GM23338 (cell line): Measurements from ENCODE around the gene BORCS8. TPM values are rescaled to one million over a fixed set of nuclear protein-coding genes. Genes with fewer than 3 reads are reported as not detected.

Source experiments
- ATAC-seq: fragments of 200-7000 bp; cut with Tn5 transposase; 3 replicates; pipeline ENCODE4 v1.9.1; 2020
- DNase-seq: peaks from one replicate; pipeline ENCODE4 v3.0.0-alpha.2; 2015; ENCODE audit warnings: low spot score
- H2AFZ ChIP-seq: fragments of 200-600 bp; sonication (generic); 2 replicates; pipeline ENCODE4 v1.8.0; 2016; ENCODE audit warnings: antibody characterized with exemption, mild to moderate bottlenecking, moderate library complexity
- H3F3A ChIP-seq: fragments of 200-600 bp; sonication (generic); replicated peaks from 2 replicates; pipeline ENCODE4 v1.8.0; 2017; ENCODE audit warnings: antibody characterized with exemption, mixed run types, low read depth
- H3K27ac ChIP-seq: fragments of 200-600 bp; sonication (generic); 2 replicates; pipeline ENCODE4 v1.6.1; 2016; ENCODE audit warnings: low read depth
- H3K27me3 ChIP-seq: fragments of 200-600 bp; sonication (generic); 2 replicates; pipeline ENCODE4 v1.8.0; 2016; ENCODE audit warnings: mild to moderate bottlenecking, mixed run types, moderate library complexity; ENCODE audit not compliant: insufficient read depth
- H3K36me3 ChIP-seq: fragments of 200-600 bp; sonication (generic); 2 replicates; pipeline ENCODE4 v1.8.0; 2016; ENCODE audit warnings: mild to moderate bottlenecking; ENCODE audit not compliant: insufficient read depth
- H3K4me1 ChIP-seq: fragments of 200-600 bp; sonication (generic); 2 replicates; pipeline ENCODE4 v1.8.0; 2016; ENCODE audit warnings: mild to moderate bottlenecking, moderate library complexity; ENCODE audit not compliant: insufficient read depth
- H3K4me2 ChIP-seq: fragments of 200-600 bp; sonication (generic); 2 replicates; pipeline ENCODE4 v1.7.1; 2017; ENCODE audit warnings: mixed run types
- H3K4me3 ChIP-seq: fragments of 200-600 bp; sonication (generic); 2 replicates; pipeline ENCODE4 v1.6.1; 2016; ENCODE audit warnings: mixed run types
- H3K79me2 ChIP-seq: fragments of 200-600 bp; sonication (generic); replicated peaks from 2 replicates; pipeline ENCODE4 v1.8.0; 2017; ENCODE audit warnings: mild to moderate bottlenecking; ENCODE audit not compliant: insufficient read depth
- H3K9me2 ChIP-seq: fragments of 200-600 bp; sonication (generic); 2 replicates; pipeline ENCODE4 v1.8.0; 2017; ENCODE audit not compliant: insufficient read depth
- H4K20me1 ChIP-seq: fragments of 200-600 bp; sonication (generic); replicated peaks from 2 replicates; pipeline ENCODE4 v1.8.0; 2017; ENCODE audit warnings: mild to moderate bottlenecking; ENCODE audit not compliant: insufficient read depth
- H3K27ac Mint-ChIP-seq: 2 replicates; pipeline ENCODE4 v1.8.0; 2020; ENCODE audit warnings: inconsistent platforms, mild to moderate bottlenecking, moderate library complexity, mixed read lengths
- H3K27me3 Mint-ChIP-seq: 3 replicates; pipeline ENCODE4 v1.8.0; 2022; ENCODE audit warnings: low read depth, mild to moderate bottlenecking, moderate library complexity, mixed read lengths, inconsistent platforms; ENCODE audit not compliant: insufficient read depth, poor library complexity
- H3K36me3 Mint-ChIP-seq: 3 replicates; pipeline ENCODE4 v1.8.0; 2021; ENCODE audit warnings: low read depth, mild to moderate bottlenecking, inconsistent platforms, moderate library complexity, mixed read lengths
- H3K4me1 Mint-ChIP-seq: 3 replicates; pipeline ENCODE4 v1.8.0; 2020; ENCODE audit warnings: mild to moderate bottlenecking, inconsistent platforms, mixed read lengths
- H3K4me3 Mint-ChIP-seq: 3 replicates; pipeline ENCODE4 v1.8.0; 2021; ENCODE audit warnings: moderate library complexity, mild to moderate bottlenecking, inconsistent platforms, mixed read lengths
- H3K9me3 Mint-ChIP-seq: 3 replicates; pipeline ENCODE4 v1.8.0; 2020; ENCODE audit warnings: moderate library complexity, mild to moderate bottlenecking, inconsistent platforms, mixed read lengths
- CREB1 ChIP-seq: fragments of 250-450 bp; sonication (Bioruptor Pico); IDR thresholded peaks from 2 replicates; pipeline ENCODE4 v1.5.0; 2020; ENCODE audit warnings: low read depth, mild to moderate bottlenecking, moderate library complexity
- EZH2 ChIP-seq: fragments of 200-600 bp; sonication (generic); IDR thresholded peaks from one replicate; pipeline ENCODE4 v1.8.0; 2017; ENCODE audit warnings: antibody characterized with exemption, mild to moderate bottlenecking, low read depth; ENCODE audit not compliant: unreplicated experiment
- EZH2phosphoT487 ChIP-seq: fragments of 200-600 bp; sonication (generic); IDR thresholded peaks from one replicate; pipeline ENCODE4 v1.8.1; 2018; ENCODE audit warnings: antibody characterized with exemption; ENCODE audit not compliant: unreplicated experiment
- JUNB ChIP-seq: IDR thresholded peaks from one replicate; pipeline ENCODE4 v1.6.1; 2016; ENCODE audit warnings: antibody characterized with exemption; ENCODE audit not compliant: unreplicated experiment
- NANOG ChIP-seq: IDR thresholded peaks from 2 replicates; pipeline ENCODE4 v1.6.1; 2016; ENCODE audit warnings: antibody characterized with exemption, borderline replicate concordance
- POLR2AphosphoS5 ChIP-seq: IDR thresholded peaks from 2 replicates; pipeline ENCODE4 v1.6.1; 2016; ENCODE audit warnings: antibody characterized with exemption, low read depth
- STAT1 ChIP-seq: IDR thresholded peaks from one replicate; pipeline ENCODE4 v1.6.1; 2016; ENCODE audit warnings: antibody characterized with exemption; ENCODE audit not compliant: unreplicated experiment
- ZNF114 ChIP-seq: fragments of 250-450 bp; sonication (Bioruptor Pico); IDR thresholded peaks from 2 replicates; pipeline ENCODE4 v1.5.0; 2020; ENCODE audit warnings: mild to moderate bottlenecking, moderate library complexity
- ZNF331 ChIP-seq: fragments of 250-450 bp; sonication (Bioruptor Pico); IDR thresholded peaks from 2 replicates; pipeline ENCODE4 v1.5.0; 2020; ENCODE audit warnings: low read depth, mild to moderate bottlenecking, moderate library complexity
- polyA plus RNA-seq: library from polyadenylated mRNA; unstranded; fragments of >200 nt; fragmentation: Nextera tagmentation; extraction: Ambion mirVana; gene quantifications from 2 replicates; pipeline ENCODE4 v1.2.1, GENCODE V29; 2016
- total RNA-seq: library from RNA; depleted of rRNA; stranded (reverse); fragments of >200 nt; shearing (Covaris generic); gene quantifications from 2 replicates; pipeline ENCODE4 v1.2.3, GENCODE V29; 2014
- TF ChIP-seq, protein P1 (sequence below): IDR thresholded peaks from one replicate; pipeline ENCODE4 v1.6.1; 2018; ENCODE audit warnings: antibody characterized with exemption; ENCODE audit not compliant: unreplicated experiment
- TF ChIP-seq, protein P2 (sequence below), 2 experiments: fragments of 200-600 bp in 1 of 2; sonication (generic) in 1 of 2; conservative IDR thresholded peaks; 2 replicates each; pipeline versions ENCODE4 v1.5.1 to v1.6.1; 2016 to 2017; ENCODE audit warnings: antibody characterized with exemption in 2 of 2, low read depth in 2 of 2, mild to moderate bottlenecking in 2 of 2, moderate library complexity in 1 of 2
- TF ChIP-seq, protein P3 (sequence below): fragments of 250-450 bp; sonication (Bioruptor Pico); IDR thresholded peaks from 2 replicates; pipeline ENCODE4 v1.5.0; 2020; ENCODE audit warnings: mild to moderate bottlenecking, moderate library complexity
- TF ChIP-seq, protein P4 (sequence below): IDR thresholded peaks from 2 replicates; pipeline ENCODE4 v1.6.1; 2016; ENCODE audit warnings: antibody characterized with exemption

The BORCS8 gene
- total and polyA plus RNA-seq, 2 experiments from 2014 or later, result 15.1 to 18.8 TPM

DNA sequence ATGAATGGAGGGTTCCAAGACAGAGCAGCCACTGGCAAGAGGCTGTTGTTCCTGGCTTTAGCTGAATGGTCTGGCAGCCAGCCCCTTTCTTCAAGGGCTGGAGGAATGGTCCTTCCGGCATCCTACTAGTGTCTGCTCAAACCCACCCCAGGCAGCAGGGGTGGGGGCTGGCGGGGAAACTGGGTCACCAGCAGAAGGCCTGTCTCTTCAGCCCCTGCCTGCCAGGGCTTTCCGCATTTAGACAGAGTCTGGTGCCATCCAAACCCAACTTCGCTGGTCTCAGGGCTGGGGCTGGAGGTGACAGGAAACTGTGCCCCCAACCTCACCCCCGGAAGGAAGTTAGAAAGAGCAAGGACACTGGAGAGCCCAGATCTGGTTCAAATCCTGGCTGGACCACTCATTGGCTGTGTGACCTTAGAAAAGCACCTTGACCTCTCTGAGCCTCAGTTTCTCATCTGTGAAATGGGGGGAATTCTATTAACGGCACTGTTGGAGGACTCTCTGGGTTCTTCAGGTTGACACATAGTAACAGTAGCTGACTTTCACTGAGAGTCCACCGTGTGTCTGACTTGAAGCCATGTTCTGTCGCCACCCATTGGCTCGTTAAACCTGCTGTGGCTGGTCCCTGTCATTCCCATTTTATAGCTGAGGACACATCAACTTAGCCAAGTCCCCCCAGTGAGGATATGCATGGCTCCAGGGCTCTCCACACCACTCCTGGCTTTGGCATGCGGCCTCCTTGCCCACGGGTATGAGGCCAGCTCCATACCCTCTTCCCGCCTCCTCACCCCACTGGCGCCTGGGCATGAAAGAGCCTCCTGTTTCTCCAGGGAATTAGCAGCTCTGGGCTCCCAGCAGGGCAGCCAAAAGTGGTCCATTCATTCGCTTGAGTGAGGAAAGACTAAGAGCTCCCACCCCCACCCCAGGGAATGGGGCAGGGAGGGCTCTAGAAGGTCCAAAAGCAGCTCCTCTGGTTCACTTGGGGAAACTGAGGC lies 13.8 kb upstream of the BORCS8 start:
- H3K4me3 Mint-ChIP-seq, result no peak overlapping the region

More for the DNA sequence above, 13.8 kb upstream of the BORCS8 start:
- H3K27ac Mint-ChIP-seq, result no peak overlapping the region
- H3K4me3 ChIP-seq, result no peak overlapping the region
- TF ChIP-seq EZH2phosphoT487 (no peak), CREB1 (no peak), EZH2 (no peak), STAT1 (no peak), ZNF331 (CRISPR knock-in tag) (no peak), NANOG (no peak), JUNB (no peak), ZNF114 (CRISPR knock-in tag) (no peak), POLR2AphosphoS5 (no peak)
- TF ChIP-seq, protein P1, sequence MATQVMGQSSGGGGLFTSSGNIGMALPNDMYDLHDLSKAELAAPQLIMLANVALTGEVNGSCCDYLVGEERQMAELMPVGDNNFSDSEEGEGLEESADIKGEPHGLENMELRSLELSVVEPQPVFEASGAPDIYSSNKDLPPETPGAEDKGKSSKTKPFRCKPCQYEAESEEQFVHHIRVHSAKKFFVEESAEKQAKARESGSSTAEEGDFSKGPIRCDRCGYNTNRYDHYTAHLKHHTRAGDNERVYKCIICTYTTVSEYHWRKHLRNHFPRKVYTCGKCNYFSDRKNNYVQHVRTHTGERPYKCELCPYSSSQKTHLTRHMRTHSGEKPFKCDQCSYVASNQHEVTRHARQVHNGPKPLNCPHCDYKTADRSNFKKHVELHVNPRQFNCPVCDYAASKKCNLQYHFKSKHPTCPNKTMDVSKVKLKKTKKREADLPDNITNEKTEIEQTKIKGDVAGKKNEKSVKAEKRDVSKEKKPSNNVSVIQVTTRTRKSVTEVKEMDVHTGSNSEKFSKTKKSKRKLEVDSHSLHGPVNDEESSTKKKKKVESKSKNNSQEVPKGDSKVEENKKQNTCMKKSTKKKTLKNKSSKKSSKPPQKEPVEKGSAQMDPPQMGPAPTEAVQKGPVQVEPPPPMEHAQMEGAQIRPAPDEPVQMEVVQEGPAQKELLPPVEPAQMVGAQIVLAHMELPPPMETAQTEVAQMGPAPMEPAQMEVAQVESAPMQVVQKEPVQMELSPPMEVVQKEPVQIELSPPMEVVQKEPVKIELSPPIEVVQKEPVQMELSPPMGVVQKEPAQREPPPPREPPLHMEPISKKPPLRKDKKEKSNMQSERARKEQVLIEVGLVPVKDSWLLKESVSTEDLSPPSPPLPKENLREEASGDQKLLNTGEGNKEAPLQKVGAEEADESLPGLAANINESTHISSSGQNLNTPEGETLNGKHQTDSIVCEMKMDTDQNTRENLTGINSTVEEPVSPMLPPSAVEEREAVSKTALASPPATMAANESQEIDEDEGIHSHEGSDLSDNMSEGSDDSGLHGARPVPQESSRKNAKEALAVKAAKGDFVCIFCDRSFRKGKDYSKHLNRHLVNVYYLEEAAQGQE, result no peak
- TF ChIP-seq, protein P2, sequence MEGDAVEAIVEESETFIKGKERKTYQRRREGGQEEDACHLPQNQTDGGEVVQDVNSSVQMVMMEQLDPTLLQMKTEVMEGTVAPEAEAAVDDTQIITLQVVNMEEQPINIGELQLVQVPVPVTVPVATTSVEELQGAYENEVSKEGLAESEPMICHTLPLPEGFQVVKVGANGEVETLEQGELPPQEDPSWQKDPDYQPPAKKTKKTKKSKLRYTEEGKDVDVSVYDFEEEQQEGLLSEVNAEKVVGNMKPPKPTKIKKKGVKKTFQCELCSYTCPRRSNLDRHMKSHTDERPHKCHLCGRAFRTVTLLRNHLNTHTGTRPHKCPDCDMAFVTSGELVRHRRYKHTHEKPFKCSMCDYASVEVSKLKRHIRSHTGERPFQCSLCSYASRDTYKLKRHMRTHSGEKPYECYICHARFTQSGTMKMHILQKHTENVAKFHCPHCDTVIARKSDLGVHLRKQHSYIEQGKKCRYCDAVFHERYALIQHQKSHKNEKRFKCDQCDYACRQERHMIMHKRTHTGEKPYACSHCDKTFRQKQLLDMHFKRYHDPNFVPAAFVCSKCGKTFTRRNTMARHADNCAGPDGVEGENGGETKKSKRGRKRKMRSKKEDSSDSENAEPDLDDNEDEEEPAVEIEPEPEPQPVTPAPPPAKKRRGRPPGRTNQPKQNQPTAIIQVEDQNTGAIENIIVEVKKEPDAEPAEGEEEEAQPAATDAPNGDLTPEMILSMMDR (conservative IDR thresholded peaks at IDR 0.05; ENCODE audit: low read depth in 2 of 2), result no peak
- TF ChIP-seq, protein P3, sequence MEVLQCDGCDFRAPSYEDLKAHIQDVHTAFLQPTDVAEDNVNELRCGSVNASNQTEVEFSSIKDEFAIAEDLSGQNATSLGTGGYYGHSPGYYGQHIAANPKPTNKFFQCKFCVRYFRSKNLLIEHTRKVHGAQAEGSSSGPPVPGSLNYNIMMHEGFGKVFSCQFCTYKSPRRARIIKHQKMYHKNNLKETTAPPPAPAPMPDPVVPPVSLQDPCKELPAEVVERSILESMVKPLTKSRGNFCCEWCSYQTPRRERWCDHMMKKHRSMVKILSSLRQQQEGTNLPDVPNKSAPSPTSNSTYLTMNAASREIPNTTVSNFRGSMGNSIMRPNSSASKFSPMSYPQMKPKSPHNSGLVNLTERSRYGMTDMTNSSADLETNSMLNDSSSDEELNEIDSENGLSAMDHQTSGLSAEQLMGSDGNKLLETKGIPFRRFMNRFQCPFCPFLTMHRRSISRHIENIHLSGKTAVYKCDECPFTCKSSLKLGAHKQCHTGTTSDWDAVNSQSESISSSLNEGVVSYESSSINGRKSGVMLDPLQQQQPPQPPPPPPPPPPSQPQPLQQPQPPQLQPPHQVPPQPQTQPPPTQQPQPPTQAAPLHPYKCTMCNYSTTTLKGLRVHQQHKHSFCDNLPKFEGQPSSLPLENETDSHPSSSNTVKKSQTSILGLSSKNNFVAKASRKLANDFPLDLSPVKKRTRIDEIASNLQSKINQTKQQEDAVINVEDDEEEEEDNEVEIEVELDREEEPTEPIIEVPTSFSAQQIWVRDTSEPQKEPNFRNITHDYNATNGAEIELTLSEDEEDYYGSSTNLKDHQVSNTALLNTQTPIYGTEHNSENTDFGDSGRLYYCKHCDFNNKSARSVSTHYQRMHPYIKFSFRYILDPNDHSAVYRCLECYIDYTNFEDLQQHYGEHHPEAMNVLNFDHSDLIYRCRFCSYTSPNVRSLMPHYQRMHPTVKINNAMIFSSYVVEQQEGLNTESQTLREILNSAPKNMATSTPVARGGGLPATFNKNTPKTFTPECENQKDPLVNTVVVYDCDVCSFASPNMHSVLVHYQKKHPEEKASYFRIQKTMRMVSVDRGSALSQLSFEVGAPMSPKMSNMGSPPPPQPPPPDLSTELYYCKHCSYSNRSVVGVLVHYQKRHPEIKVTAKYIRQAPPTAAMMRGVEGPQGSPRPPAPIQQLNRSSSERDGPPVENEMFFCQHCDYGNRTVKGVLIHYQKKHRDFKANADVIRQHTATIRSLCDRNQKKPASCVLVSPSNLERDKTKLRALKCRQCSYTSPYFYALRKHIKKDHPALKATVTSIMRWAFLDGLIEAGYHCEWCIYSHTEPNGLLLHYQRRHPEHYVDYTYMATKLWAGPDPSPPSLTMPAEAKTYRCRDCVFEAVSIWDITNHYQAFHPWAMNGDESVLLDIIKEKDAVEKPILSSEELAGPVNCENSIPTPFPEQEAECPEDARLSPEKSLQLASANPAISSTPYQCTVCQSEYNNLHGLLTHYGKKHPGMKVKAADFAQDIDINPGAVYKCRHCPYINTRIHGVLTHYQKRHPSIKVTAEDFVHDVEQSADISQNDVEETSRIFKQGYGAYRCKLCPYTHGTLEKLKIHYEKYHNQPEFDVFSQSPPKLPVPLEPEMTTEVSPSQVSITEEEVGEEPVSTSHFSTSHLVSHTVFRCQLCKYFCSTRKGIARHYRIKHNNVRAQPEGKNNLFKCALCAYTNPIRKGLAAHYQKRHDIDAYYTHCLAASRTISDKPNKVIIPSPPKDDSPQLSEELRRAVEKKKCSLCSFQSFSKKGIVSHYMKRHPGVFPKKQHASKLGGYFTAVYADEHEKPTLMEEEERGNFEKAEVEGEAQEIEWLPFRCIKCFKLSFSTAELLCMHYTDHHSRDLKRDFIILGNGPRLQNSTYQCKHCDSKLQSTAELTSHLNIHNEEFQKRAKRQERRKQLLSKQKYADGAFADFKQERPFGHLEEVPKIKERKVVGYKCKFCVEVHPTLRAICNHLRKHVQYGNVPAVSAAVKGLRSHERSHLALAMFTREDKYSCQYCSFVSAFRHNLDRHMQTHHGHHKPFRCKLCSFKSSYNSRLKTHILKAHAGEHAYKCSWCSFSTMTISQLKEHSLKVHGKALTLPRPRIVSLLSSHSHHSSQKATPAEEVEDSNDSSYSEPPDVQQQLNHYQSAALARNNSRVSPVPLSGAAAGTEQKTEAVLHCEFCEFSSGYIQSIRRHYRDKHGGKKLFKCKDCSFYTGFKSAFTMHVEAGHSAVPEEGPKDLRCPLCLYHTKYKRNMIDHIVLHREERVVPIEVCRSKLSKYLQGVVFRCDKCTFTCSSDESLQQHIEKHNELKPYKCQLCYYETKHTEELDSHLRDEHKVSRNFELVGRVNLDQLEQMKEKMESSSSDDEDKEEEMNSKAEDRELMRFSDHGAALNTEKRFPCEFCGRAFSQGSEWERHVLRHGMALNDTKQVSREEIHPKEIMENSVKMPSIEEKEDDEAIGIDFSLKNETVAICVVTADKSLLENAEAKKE (CRISPR knock-in tag), result no peak
- TF ChIP-seq, protein P4, sequence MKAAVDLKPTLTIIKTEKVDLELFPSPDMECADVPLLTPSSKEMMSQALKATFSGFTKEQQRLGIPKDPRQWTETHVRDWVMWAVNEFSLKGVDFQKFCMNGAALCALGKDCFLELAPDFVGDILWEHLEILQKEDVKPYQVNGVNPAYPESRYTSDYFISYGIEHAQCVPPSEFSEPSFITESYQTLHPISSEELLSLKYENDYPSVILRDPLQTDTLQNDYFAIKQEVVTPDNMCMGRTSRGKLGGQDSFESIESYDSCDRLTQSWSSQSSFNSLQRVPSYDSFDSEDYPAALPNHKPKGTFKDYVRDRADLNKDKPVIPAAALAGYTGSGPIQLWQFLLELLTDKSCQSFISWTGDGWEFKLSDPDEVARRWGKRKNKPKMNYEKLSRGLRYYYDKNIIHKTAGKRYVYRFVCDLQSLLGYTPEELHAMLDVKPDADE, result no peak
- peaks cover 11% of the 10 kb centered on the region; the same call in 2 of the 3 replicates for H3K4me1 Mint-ChIP-seq
- H2AFZ ChIP-seq, result no peak overlapping the region
- no peaks in the 10 kb centered on the region for H3K79me2 ChIP-seq
- no peaks in the 10 kb centered on the region; the same call in 1 of the 2 replicates for H4K20me1 ChIP-seq
- 0 out of 2 replicates have a peak, but pooled peaks cover 6% of the 10 kb centered on the region for H3K4me1 ChIP-seq
- peaks cover 17% of the 10 kb centered on the region; the same call in 2 of the 3 replicates for H3K36me3 Mint-ChIP-seq
- H3K9me2 ChIP-seq, result no peaks in the 10 kb centered on the region
- H3K27me3 ChIP-seq, result peaks cover 59% of the 10 kb centered on the region
- ATAC-seq (no peak), DNase-seq (no peak)
- 0 out of 2 replicates have a peak, but pooled peaks cover 9% of the 10 kb centered on the region for H3F3A ChIP-seq
- no peaks in the 10 kb centered on the region for H3K36me3 ChIP-seq
- peaks cover 4% of the 10 kb centered on the region; the same call in 2 of the 3 replicates for H3K9me3 Mint-ChIP-seq
- H3K27me3 Mint-ChIP-seq, result peaks cover 70% of the 10 kb centered on the region
- no peak overlapping the region for H3K4me2 ChIP-seq
- no peak overlapping the region for H3K27ac ChIP-seq
